Adrenal gland (tissue), 12 donors: ENCODE data around the gene TREML4. TPM values are rescaled to one million over a fixed set of nuclear protein-coding genes. Genes with fewer than 3 reads are reported as not detected.

Experiments used
- DNase-seq, 7 donors: peaks; one replicate each; pipeline ENCODE4 v3.0.0-alpha.2; 2019 to 2020
- H3K27ac ChIP-seq, 5 donors: fragments of 200-600 bp; sonication (generic) in 4 of 5; 1 replicate in 3 of 5; 2 replicates in 2 of 5; pipeline versions ENCODE4 v1.5.1 to v1.8.0; 2016 to 2020; ENCODE audit warnings: mild to moderate bottlenecking in 1 of 5
- H3K27me3 ChIP-seq: fragments of 200-600 bp; 2 replicates; pipeline ENCODE4 v1.8.0; 2021
- H3K36me3 ChIP-seq, 2 donors: fragments of 200-600 bp; replicated peaks in 1 of 2; 1 replicate in 1 of 2; 2 replicates in 1 of 2; pipeline versions ENCODE4 v1.5.1 to v1.8.0; 2018 to 2022
- H3K4me1 ChIP-seq, 2 donors: fragments of 200-600 bp; replicated peaks in 1 of 2; 1 replicate in 1 of 2; 2 replicates in 1 of 2; pipeline versions ENCODE4 v1.5.1 to v1.8.0; 2018 to 2021
- H3K4me3 ChIP-seq, 4 donors: fragments of 200-600 bp; sonication (generic) in 3 of 4; one replicate each; pipeline ENCODE4 v1.5.1; 2016 to 2018
- H3K9me3 ChIP-seq, 3 donors: fragments of 200-600 bp; sonication (generic) in 1 of 3; replicated peaks in 1 of 3; 1 replicate in 2 of 3; 2 replicates in 1 of 3; pipeline versions ENCODE4 v1.5.1 to v1.8.0; 2016 to 2021
- CTCF ChIP-seq, 6 experiments: fragments of 450-650 bp in 4 of 6; fragments of 200-600 bp in 2 of 6; sonication (generic) in 1 of 6; IDR thresholded peaks; 1 replicate in 5 of 6; 2 replicates in 1 of 6; pipeline versions ENCODE4 v1.5.1 to v1.8.0; 2016 to 2021; ENCODE audit warnings: antibody characterized with exemption in 6 of 6, mild to moderate bottlenecking in 2 of 6, moderate library complexity in 1 of 6
- POLR2A ChIP-seq, 2 donors: fragments of 450-650 bp; IDR thresholded peaks; one replicate each; pipeline ENCODE4 v1.6.1; 2017; ENCODE audit warnings: antibody characterized with exemption in 2 of 2, mild to moderate bottlenecking in 2 of 2, moderate library complexity in 1 of 2
- WGBS, 4 donors: extraction: QIAGEN DNeasy Blood & Tissue Kit in 2 of 4; methylation state at CpG; one replicate each; pipeline versions ENCODE4 v1.1.5 to v1.1.7; 2013 to 2017; 5-methylcytosine and 5-hydroxymethylcytosine counted together
- intact Hi-C, 2 donors: fragments of 100-400 bp; cut with DNase I; formaldehyde crosslinking; loops; one replicate each; pipeline versions ENCODE4 v1.14.1 to v1.15.0; 2022 to 2023
- polyA plus RNA-seq, 3 donors: library from polyadenylated mRNA; stranded (reverse); fragments of 200-250 nt in 2 of 3; fragments of 350-450 nt in 1 of 3; fragmentation: Illumina TruSeq in 1 of 3; extraction: RNeasy Lipid Tissue Mini Kit (QIAGEN cat#74804) in 1 of 3; gene quantifications; one replicate each; pipeline ENCODE4 v1.2.3, GENCODE V29; 2013 to 2014
- total RNA-seq, 9 donors: library from RNA; depleted of rRNA in 4 of 9; stranded (reverse); fragments of >200 nt in 4 of 9; fragments of 120-200 nt in 1 of 9; fragmentation: NEBNext Ultra II Directional in 1 of 9; extraction: Animal tissue kit (Norgen Biotek cat#: 25700) in 1 of 9; gene quantifications; one replicate each; pipeline versions ENCODE4 v1.1.0 to v1.2.4, GENCODE V29; 2013 to 2023
- donor health status: healthy with polysubstance abuse.
- donor health status: Bipolar disorder and iron deficiency.
- donor health status: DM: yes; HTN: yes; CAD: no.
- donor health status: DM: no; HTN: no; CAD: no.
- donor health status: DM: no; HTN: no; CAD: no.
- donor health status: DM: yes; HTN: yes; CAD: no.

TREML4 gene
- total and polyA plus RNA-seq, 12 donors, result 0.06 TPM; not detected in 11

GRCh38 chr6:41269166-41269565 is 41.0 kb downstream of the TREML4 start:
- H3K9me3 ChIP-seq, result no peaks in the 10 kb centered on the region
- intact Hi-C loops, result no loop called here
- WGBS, 4 donors, result 69 to 81% (median 76%) methylated on average over 2 of the region's 2 CpGs
- no peaks in the 10 kb centered on the region for H3K36me3 ChIP-seq
- no peak overlapping the region for H3K27ac ChIP-seq
- TF ChIP-seq CTCF (IDR thresholded peaks at IDR 0.05) (no peak), POLR2A (IDR thresholded peaks at IDR 0.05) (no peak)
- no peak overlapping the region for H3K4me3 ChIP-seq
- H3K4me1 ChIP-seq, result no peaks in the 10 kb centered on the region
- no peak for DNase-seq
- H3K27me3 ChIP-seq, result no peaks in the 10 kb centered on the region

GRCh38 chr6:41269716-41270115 is 41.6 kb downstream of the TREML4 start:
- no peak for DNase-seq
- intact Hi-C loops, result no loop called here
- H3K27ac ChIP-seq, result no peak overlapping the region
- no peaks in the 10 kb centered on the region for H3K36me3 ChIP-seq
- H3K9me3 ChIP-seq, result no peaks in the 10 kb centered on the region
- H3K27me3 ChIP-seq, result no peaks in the 10 kb centered on the region
- WGBS, 4 donors, result 89 to 93% (median 92%) methylated on average over 4 of the region's 4 CpGs
- TF ChIP-seq CTCF (IDR thresholded peaks at IDR 0.05) (no peak), POLR2A (IDR thresholded peaks at IDR 0.05) (no peak)
- no peaks in the 10 kb centered on the region for H3K4me1 ChIP-seq
- no peak overlapping the region for H3K4me3 ChIP-seq

- intact Hi-C loops, result no loop called here
- TF ChIP-seq CTCF (IDR thresholded peaks at IDR 0.05) (no peak), POLR2A (IDR thresholded peaks at IDR 0.05) (no peak)
- no peaks in the 10 kb centered on the region for H3K36me3 ChIP-seq
- H3K27ac ChIP-seq, result peak overlapping the region in 1 of 5 donors; percentile 52
- no peak overlapping the region for H3K4me3 ChIP-seq
- 58 to 78% (median 64%) methylated on average over 7 of the region's 7 CpGs for WGBS, 4 donors
- H3K27me3 ChIP-seq, result no peaks in the 10 kb centered on the region
- peak in 6 of 7 donors; percentile 39 to 73 (median 55) for DNase-seq
- no peaks in the 10 kb centered on the region for H3K4me1 ChIP-seq
- no peaks in the 10 kb centered on the region for H3K9me3 ChIP-seq
These were observed 43.8 kb downstream of the TREML4 start for GRCh38 chr6:41271901-41272395.

GRCh38 chr6:41272591-41273240 is 44.6 kb downstream of the TREML4 start:
- TF ChIP-seq POLR2A (IDR thresholded peaks at IDR 0.05), result no peak
- TF ChIP-seq CTCF (IDR thresholded peaks at IDR 0.05), result no peak

More at GRCh38 chr6:41272591-41273240, 44.6 kb downstream of the TREML4 start:
- DNase-seq, result no peak
- intact Hi-C loops, result no loop called here
- H3K27me3 ChIP-seq, result no peaks in the 10 kb centered on the region
- no peaks in the 10 kb centered on the region for H3K4me1 ChIP-seq
- H3K4me3 ChIP-seq, result no peak overlapping the region
- no peaks in the 10 kb centered on the region for H3K36me3 ChIP-seq
- H3K9me3 ChIP-seq, result no peaks in the 10 kb centered on the region
- H3K27ac ChIP-seq, result peak overlapping the region in 1 of 5 donors; percentile 52
- WGBS, 4 donors, result 87 to 97% (median 89%) methylated on average over 3 to 5 of the region's 5 CpGs
